SK-N-MC (cell line): ENCODE results near the gene AP3D1.
A peak's percentile ranks its signal among the peaks of the same experiment; 100 is the strongest.

Experiments used
- DNase-seq: peaks from one replicate; pipeline ENCODE4 v3.0.0-alpha.2; 2011; ENCODE audit warnings: low read depth, low spot score
- H3K27ac ChIP-seq: fragments of 200-600 bp; sonication (generic); 2 replicates; pipeline ENCODE4 v1.5.1; 2016; ENCODE audit warnings: mixed run types
- H3K36me3 ChIP-seq: fragments of 200-600 bp; sonication (generic); 2 replicates; pipeline ENCODE4 v1.6.1; 2017; ENCODE audit warnings: antibody characterized with exemption, low read length, mixed read lengths; ENCODE audit not compliant: insufficient read depth
- H3K4me3 ChIP-seq: fragments of 200-600 bp; sonication (generic); 2 replicates; pipeline ENCODE4 v1.5.1; 2016
- H3K9ac ChIP-seq: fragments of 200-600 bp; sonication (generic); 2 replicates; pipeline ENCODE4 v1.8.0; 2017; ENCODE audit warnings: mixed run types, mixed read lengths; ENCODE audit not compliant: insufficient read length
- H3K9me3 ChIP-seq: fragments of 200-600 bp; sonication (generic); 2 replicates; pipeline ENCODE4 v1.6.1; 2017; ENCODE audit warnings: low read depth, mild to moderate bottlenecking, antibody characterized with exemption, low read length, moderate library complexity, mixed read lengths
- EZH2 ChIP-seq: fragments of 200-600 bp; sonication (generic); IDR thresholded peaks from one replicate; pipeline ENCODE4 v1.6.1; 2017; ENCODE audit warnings: antibody characterized with exemption
- FOXP2 ChIP-seq: optimal IDR thresholded peaks from 2 replicates; pipeline ENCODE3; 2011; ENCODE audit warnings: mild to moderate bottlenecking, moderate library complexity; ENCODE audit not compliant: insufficient read depth; ENCODE audit errors: extremely low read length, control extremely low read depth
- POLR2AphosphoS5 ChIP-seq: IDR thresholded peaks from 2 replicates; pipeline ENCODE4 v1.6.1; 2012; ENCODE audit warnings: mild to moderate bottlenecking, low read depth, low read length, borderline replicate concordance

The AP3D1 gene

DNA sequence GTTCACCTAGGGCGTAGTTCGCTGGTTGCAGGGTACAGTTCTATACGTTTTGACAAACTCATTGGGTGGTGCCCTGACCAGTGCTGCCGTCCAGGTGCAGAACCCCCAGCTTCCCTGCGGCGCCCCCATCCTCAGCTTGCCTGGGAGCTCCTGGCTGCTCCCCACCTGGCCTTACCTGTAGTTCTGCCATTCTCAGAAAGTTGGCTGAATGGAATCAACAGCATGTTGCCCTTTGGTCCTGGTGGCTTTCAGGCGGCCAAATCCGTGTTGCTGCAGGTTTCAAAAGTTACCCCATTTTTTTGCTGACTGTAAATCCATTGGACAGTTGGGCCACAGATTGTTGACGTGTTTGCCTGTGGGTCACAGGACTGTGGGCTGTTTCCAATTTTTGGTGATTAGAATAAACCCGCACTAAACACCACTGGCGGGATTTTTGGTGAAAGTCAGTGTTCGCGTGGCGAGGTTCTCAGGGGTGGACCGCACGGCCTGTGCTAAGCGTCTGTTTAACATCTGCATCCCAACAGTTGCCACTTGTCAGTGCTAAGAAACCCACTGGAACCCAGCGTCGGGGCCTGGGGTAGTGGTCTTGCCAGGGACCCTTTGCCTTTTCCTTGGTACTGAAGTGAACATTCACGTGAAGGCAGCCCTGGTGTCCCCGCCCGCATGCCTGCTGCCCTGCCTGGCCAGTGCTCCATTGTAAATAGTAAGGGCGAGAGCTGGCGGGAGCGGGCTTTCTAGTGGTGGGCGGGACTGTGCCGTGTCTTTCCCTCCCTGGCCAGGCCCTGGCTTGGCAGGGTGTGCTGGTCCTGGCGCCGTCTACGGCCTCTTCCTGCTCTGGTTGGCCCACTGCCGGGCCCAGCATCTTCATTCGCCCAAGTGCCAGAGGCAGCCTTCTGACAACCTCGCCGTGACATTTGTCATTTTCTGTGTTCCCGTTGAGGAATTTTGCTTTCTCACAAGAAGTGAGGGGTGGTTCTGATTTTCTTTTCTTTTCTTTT, 15.7 kb upstream of the AP3D1 start:
- Histone ChIP-seq H3K9ac (no peak overlapping the region), H3K36me3 (peaks cover 4% of the 10 kb centered on the region; the same call in 1 of the 2 replicates), H3K4me3 (no peak overlapping the region), H3K9me3 (no peaks in the 10 kb centered on the region), H3K27ac (no peak overlapping the region)
- no peak for DNase-seq
- TF ChIP-seq EZH2 (no peak), FOXP2 (no peak), POLR2AphosphoS5 (no peak)

DNA sequence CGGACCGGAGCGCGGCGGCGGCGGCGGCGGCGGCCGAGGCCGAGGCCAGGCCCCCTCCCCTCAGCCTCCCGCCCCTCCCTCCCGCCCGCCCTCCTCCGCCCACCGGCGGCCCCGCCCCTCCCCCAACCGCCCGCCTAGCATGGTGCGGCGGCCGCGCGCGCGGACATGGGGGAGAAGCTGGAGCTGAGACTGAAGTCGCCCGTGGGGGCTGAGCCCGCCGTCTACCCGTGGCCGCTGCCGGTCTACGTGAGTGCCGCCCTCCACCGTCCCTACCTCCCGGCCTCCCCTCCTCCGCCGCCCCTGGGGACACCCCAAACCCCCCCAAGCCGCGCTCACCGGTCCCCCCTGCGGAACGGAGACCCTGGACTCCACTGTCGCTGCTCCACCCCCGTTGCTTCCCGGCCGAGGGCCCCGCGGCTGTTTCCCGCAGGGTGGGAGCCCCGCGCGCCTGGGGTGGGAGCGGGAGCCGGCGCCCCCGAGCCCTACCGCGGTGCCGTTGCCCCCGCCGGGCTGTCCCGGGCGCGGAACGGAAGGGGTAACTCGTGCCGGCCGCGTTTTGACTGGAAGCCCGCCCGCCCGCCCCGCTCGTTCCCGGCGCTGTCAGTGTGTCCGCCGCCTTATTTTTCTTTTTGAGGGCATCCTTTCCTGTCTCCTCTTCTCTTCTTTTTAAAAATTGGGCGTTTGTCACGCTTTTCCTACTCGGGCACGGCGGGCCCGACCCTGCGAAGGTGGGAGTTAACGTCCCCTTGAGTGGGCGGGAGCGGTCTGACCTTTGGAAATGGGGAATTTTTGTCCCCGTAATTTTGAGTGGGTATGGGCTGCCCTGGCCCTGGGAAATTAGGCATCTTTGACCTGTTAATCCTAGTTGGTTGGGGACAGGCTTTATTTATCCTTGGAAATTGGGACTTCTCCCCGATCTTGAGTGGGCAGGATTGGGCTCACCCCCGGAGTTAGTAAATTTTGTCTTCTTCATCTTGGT, 12.9 kb upstream of the AP3D1 start:
- no peak for TF ChIP-seq FOXP2
- no peak for TF ChIP-seq POLR2AphosphoS5
- no peak for TF ChIP-seq EZH2
- peaks cover 4% of the 10 kb centered on the region; the same call in 1 of the 2 replicates for H3K36me3 ChIP-seq
- H3K4me3 ChIP-seq: peak overlapping the region; percentile 85
- peak overlapping the region; percentile 88 for H3K9ac ChIP-seq
- no peak for DNase-seq
- H3K9me3 ChIP-seq: no peaks in the 10 kb centered on the region
- peak overlapping the region; percentile 89 for H3K27ac ChIP-seq

GRCh38 chr19:2160379-2160778, 9.0 kb upstream of the AP3D1 start:
- no peak for DNase-seq
- H3K4me3 ChIP-seq: no peak overlapping the region
- no peak overlapping the region for H3K9ac ChIP-seq
- no peak overlapping the region for H3K27ac ChIP-seq
- TF ChIP-seq POLR2AphosphoS5 (no peak), EZH2 (no peak), FOXP2 (no peak)
- no peaks in the 10 kb centered on the region for H3K36me3 ChIP-seq
- H3K9me3 ChIP-seq: no peaks in the 10 kb centered on the region

GRCh38 chr19:2157452-2157851, 6.1 kb upstream of the AP3D1 start:
- Histone ChIP-seq H3K9me3 (no peaks in the 10 kb centered on the region), H3K9ac (no peak overlapping the region), H3K36me3 (no peaks in the 10 kb centered on the region), H3K27ac (no peak overlapping the region), H3K4me3 (no peak overlapping the region)
- no peak for DNase-seq
- no peak for TF ChIP-seq FOXP2
- TF ChIP-seq EZH2: no peak

- H3K9me3 ChIP-seq: no peaks in the 10 kb centered on the region
Measured at GRCh38 chr19:2154587-2155075, 3.3 kb upstream of the AP3D1 start.

GRCh38 chr19:2150794-2151338, 500 bp downstream of the AP3D1 start:
- no peak for DNase-seq
- TF ChIP-seq EZH2 (no peak), POLR2AphosphoS5 (no peak; the same call in 1 of the 2 replicates), FOXP2 (no peak)
- Histone ChIP-seq H3K9me3 (no peaks in the 10 kb centered on the region), H3K4me3 (peak overlapping the region; percentile 96), H3K36me3 (peaks cover 5% of the 10 kb centered on the region), H3K27ac (peak overlapping the region; percentile 68), H3K9ac (peak overlapping the region; percentile 98)

More at GRCh38 chr19:2154587-2155075, 3.3 kb upstream of the AP3D1 start:
- no peak overlapping the region for H3K9ac ChIP-seq
- H3K36me3 ChIP-seq: peaks cover 3% of the 10 kb centered on the region; the same call in 1 of the 2 replicates
- no peak for DNase-seq
- TF ChIP-seq POLR2AphosphoS5: no peak
- no peak for TF ChIP-seq EZH2
- no peak for TF ChIP-seq FOXP2
- H3K4me3 ChIP-seq: no peak overlapping the region
- no peak overlapping the region for H3K27ac ChIP-seq

DNA sequence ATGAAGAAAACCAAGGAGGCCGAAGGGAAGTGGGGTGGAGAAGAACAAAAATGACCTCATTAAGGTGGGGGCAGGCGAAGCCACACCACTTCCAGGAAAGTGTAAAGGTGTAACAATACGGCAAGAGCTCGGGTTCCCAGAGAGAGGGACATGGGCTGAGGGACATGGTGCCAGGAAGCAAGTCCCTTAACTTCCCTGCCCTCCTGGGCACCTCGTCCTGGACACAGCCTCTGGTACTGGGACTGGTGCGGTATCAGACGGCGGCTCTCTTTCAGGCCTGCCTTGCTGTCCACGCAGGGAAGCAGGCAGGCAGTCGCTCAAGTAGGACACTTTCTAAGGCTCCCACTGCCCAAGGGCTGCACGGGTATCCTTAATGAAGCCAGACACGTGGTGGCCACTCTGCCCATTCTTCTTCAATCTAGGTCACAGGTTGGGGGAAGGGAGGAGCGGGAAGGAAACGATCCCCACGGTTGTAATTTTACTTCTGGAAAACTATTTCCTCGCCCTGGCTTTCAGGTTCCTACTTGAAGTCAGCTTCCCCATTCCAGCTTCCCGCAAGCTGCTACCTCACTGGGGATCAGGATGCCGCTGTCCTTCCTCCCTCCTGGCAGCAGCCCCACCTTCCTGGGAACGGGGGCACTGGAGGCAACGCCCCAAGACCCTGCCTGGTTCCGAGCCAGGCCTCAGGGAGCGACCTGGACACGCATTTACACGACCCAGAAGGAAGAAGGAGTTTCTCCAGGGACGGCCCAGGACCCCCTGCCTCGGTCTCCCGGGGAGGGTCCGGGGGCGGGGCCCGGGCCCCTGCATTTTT, 1.2 kb downstream of the AP3D1 start:
- Histone ChIP-seq H3K36me3 (peaks cover 5% of the 10 kb centered on the region), H3K4me3 (peak overlapping the region; percentile 96), H3K27ac (peak overlapping the region; percentile 68), H3K9me3 (no peaks in the 10 kb centered on the region), H3K9ac (peak overlapping the region; percentile 98)
- DNase-seq: no peak
- TF ChIP-seq FOXP2 (no peak), EZH2 (no peak), POLR2AphosphoS5 (no peak; the same call in 1 of the 2 replicates)

GRCh38 chr19:2148482-2149135, 2.8 kb downstream of the AP3D1 start:
- no peak overlapping the region for H3K4me3 ChIP-seq
- H3K9ac ChIP-seq: no peak overlapping the region
- peaks cover 5% of the 10 kb centered on the region for H3K36me3 ChIP-seq
- TF ChIP-seq POLR2AphosphoS5: no peak
- no peak for TF ChIP-seq EZH2
- TF ChIP-seq FOXP2: no peak
- no peak overlapping the region for H3K27ac ChIP-seq
- DNase-seq: no peak
- H3K9me3 ChIP-seq: no peaks in the 10 kb centered on the region
